K562 (cell line): ENCODE measurements around the gene AGPAT1. TPM values are rescaled to one million over a fixed set of nuclear protein-coding genes. Genes with fewer than 3 reads are reported as not detected.

Source experiments
- CCNT2 ChIP-seq: IDR thresholded peaks from 2 replicates; pipeline ENCODE4 v1.6.1; 2011; ENCODE audit warnings: borderline replicate concordance, low read depth, mild to moderate bottlenecking, moderate library complexity, mixed read lengths, low read length; ENCODE audit not compliant: insufficient read length; ENCODE audit errors: extremely low read depth
- EP400 ChIP-seq: fragments of 450-650 bp; IDR thresholded peaks from 2 replicates; pipeline ENCODE4 v1.6.1; 2017; ENCODE audit warnings: antibody characterized with exemption, mild to moderate bottlenecking, moderate library complexity
- FOXP1 ChIP-seq: sonication (generic); formaldehyde crosslinking; IDR thresholded peaks from 2 replicates; pipeline ENCODE4 v1.8.0; 2022; ENCODE audit warnings: mild to moderate bottlenecking, missing genetic modification reagents
- KLF6 ChIP-seq: fragments of 250-450 bp; sonication (Bioruptor Pico); IDR thresholded peaks from 2 replicates; pipeline ENCODE4 v1.4.0; 2020; ENCODE audit warnings: mild to moderate bottlenecking, moderate library complexity, borderline replicate concordance
- NFXL1 ChIP-seq: fragments of 450-650 bp; formaldehyde crosslinking; IDR thresholded peaks from 2 replicates; pipeline ENCODE4 v1.4.0; 2021; ENCODE audit warnings: mild to moderate bottlenecking
- SP1 ChIP-seq: sonication (generic); formaldehyde crosslinking; IDR thresholded peaks from 2 replicates; pipeline ENCODE4 v1.8.1; 2022; ENCODE audit warnings: mild to moderate bottlenecking, missing genetic modification reagents
- TOE1 ChIP-seq, 2 experiments: fragments of 450-650 bp in 1 of 2; sonication (generic) in 1 of 2; formaldehyde crosslinking in 1 of 2; IDR thresholded peaks; 2 replicates each; pipeline versions ENCODE4 v1.7.1 to v1.8.0; 2016 to 2022; ENCODE audit warnings: borderline replicate concordance in 2 of 2, mild to moderate bottlenecking in 2 of 2, antibody characterized with exemption in 1 of 2, inconsistent platforms in 1 of 2, low read depth in 1 of 2, missing genetic modification reagents in 1 of 2, moderate library complexity in 1 of 2
- ZBTB2 ChIP-seq: fragments of 450-650 bp; IDR thresholded peaks from 2 replicates; pipeline ENCODE4 v1.6.1; 2016; ENCODE audit warnings: antibody characterized with exemption
- ZBTB40 ChIP-seq, 2 experiments: fragments of 450-650 bp in 1 of 2; sonication (generic) in 1 of 2; formaldehyde crosslinking in 1 of 2; IDR thresholded peaks; 2 replicates each; pipeline versions ENCODE4 v1.7.1 to v1.9.0; 2016 to 2022; ENCODE audit warnings: inconsistent platforms in 1 of 2, mild to moderate bottlenecking in 1 of 2, missing genetic modification reagents in 1 of 2
- ZNF121 ChIP-seq: sonication (generic); formaldehyde crosslinking; conservative IDR thresholded peaks from 2 replicates; pipeline ENCODE4 v1.8.0; 2022; ENCODE audit warnings: missing genetic modification reagents
- ZSCAN29 ChIP-seq: fragments of 450-650 bp; IDR thresholded peaks from 2 replicates; pipeline ENCODE4 v1.6.1; 2017
- polyA plus RNA-seq, 8 experiments: library from polyadenylated mRNA; depleted of rRNA in 4 of 8; stranded (reverse) in 5 of 8; unstranded in 3 of 8; fragments of >200 nt; fragmentation: Nextera tagmentation in 2 of 8; fragmentation: Illumina TruSeq in 1 of 8; extraction: Ambion mirVana in 2 of 8; extraction: Trizol in 1 of 8; gene quantifications; 2 replicates each; pipeline versions ENCODE4 v1.2.1 to v1.2.3, GENCODE V29; 2011 to 2014; ENCODE audit warnings: inconsistent platforms in 1 of 8, missing spikeins in 1 of 8
- total RNA-seq, 7 experiments: library from RNA; depleted of rRNA in 6 of 7; stranded (reverse); fragments of >200 nt in 6 of 7; fragmentation: Illumina TruSeq in 2 of 7; extraction: Trizol in 2 of 7; gene quantifications; 2 replicates each; pipeline versions ENCODE4 v1.2.1 to v1.2.3, GENCODE V29; 2011 to 2021; ENCODE audit warnings: low replicate concordance in 1 of 7
- TF ChIP-seq, protein P1 (sequence below): fragments of 450-650 bp; formaldehyde crosslinking; IDR thresholded peaks from 2 replicates; pipeline ENCODE4 v1.4.0; 2020; ENCODE audit warnings: mild to moderate bottlenecking
- TF ChIP-seq, protein P2 (sequence below): sonication (generic); formaldehyde crosslinking; IDR thresholded peaks from 2 replicates; pipeline ENCODE4 v1.9.0; 2022; ENCODE audit warnings: mild to moderate bottlenecking, missing genetic modification reagents

AGPAT1 gene
- total and polyA plus RNA-seq, 9 of the 15 experiments (the other 6 are each of a cell fraction or from before 2014, with no cell fraction given), result 37.9 to 176 (median 69.4) TPM

DNA sequence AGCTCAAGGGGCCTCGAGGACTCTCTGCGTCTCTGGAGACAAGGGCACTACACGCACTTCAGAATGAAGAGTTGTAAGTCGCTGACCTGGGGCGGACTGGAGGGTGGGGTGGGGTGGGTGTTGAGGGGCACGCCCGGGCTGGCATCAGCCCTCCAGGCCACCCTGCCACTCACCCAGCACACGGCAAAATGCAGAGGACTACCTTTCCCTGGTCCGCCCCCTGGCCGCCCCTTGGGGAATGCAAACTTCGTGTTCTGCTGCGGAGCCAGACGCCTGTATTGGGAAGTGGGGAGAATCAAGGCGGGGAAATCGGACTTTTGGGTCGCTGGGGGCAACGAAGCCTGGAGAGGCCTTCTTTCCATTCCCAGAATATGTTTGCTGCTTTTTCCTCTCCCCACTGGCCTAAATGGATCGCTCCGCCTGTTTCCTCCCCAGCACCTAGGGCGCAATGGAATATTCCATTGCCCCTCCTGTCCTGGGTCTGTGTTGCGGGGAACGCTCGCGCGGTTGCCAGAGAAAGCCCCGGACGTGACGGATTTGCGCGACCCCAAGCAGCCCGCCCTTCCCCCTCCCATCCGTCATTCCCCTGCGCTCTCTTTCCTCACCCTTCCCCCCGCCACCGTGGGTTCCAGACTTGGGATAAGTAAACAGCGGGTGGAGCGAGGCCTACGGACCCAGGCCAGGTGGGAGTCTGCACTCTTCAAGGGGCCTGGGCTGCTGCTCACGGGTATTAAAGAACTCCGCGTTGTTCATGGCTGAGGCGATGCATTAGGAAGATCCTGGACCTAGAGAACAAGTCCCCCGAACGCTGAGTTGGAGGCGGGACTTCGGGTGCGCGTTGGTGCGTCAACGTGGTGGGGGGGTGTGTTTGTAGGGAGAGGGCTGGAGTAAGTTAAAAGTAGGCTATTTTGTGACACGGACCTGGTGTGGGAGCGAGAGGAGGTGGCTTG, 22.0 kb downstream of the AGPAT1 start, which contains the start of gene PPT2 (continued):
- peak; percentile 86 for TF ChIP-seq ZBTB40 (IDR thresholded peaks at IDR 0.05)
- no peak for TF ChIP-seq ZBTB40 (CRISPR knock-in tag; IDR thresholded peaks at IDR 0.05)
- peak; percentile 89 for TF ChIP-seq TOE1 (IDR thresholded peaks at IDR 0.05; ENCODE audit: borderline replicate concordance)
- TF ChIP-seq TOE1 (CRISPR knock-in tag; IDR thresholded peaks at IDR 0.05; ENCODE audit: borderline replicate concordance, low read depth), result peak; percentile 88; the same call in 1 of the 2 replicates
- TF ChIP-seq, protein P1, sequence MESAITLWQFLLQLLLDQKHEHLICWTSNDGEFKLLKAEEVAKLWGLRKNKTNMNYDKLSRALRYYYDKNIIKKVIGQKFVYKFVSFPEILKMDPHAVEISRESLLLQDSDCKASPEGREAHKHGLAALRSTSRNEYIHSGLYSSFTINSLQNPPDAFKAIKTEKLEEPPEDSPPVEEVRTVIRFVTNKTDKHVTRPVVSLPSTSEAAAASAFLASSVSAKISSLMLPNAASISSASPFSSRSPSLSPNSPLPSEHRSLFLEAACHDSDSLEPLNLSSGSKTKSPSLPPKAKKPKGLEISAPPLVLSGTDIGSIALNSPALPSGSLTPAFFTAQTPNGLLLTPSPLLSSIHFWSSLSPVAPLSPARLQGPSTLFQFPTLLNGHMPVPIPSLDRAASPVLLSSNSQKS (CRISPR knock-in tag), result no peak
- TF ChIP-seq, protein P2, sequence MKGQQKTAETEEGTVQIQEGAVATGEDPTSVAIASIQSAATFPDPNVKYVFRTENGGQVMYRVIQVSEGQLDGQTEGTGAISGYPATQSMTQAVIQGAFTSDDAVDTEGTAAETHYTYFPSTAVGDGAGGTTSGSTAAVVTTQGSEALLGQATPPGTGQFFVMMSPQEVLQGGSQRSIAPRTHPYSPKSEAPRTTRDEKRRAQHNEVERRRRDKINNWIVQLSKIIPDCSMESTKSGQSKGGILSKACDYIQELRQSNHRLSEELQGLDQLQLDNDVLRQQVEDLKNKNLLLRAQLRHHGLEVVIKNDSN, result no peak
- TF ChIP-seq NFXL1 (CRISPR knock-in tag), result no peak
- TF ChIP-seq KLF6 (CRISPR knock-in tag), result no peak
- TF ChIP-seq FOXP1 (CRISPR knock-in tag), result no peak
- peak; percentile 54 for TF ChIP-seq CCNT2
- peak; percentile 92; the same call in 1 of the 2 replicates for TF ChIP-seq EP400
- TF ChIP-seq ZSCAN29, result no peak
- peak; percentile 47; the same call in 1 of the 2 replicates for TF ChIP-seq ZBTB2
- peak; percentile 83 for TF ChIP-seq SP1 (CRISPR knock-in tag)
- no peak for TF ChIP-seq ZNF121
